T-helper 2 cell treated with Interferon-gamma antibody and Interleukin-4, amounts not matched to agents 100 ng/mL and 5 ng/mL, for 36 hours (primary cell): ENCODE data around the gene FIGN. TPM values are rescaled to one million over a fixed set of nuclear protein-coding genes. Genes with fewer than 3 reads are reported as not detected.

Experiments
- intact Hi-C: fragments of 100-400 bp; cut with micrococcal nuclease; formaldehyde crosslinking; loops from one replicate; pipeline ENCODE4 v1.15.1; 2023
- total RNA-seq: library from RNA; stranded (reverse); gene quantifications from 2 replicates; pipeline ENCODE4 v1.2.3, GENCODE V29; 2022

FIGN gene
- total RNA-seq, 1 donor from 2014 or later = not detected

GRCh38 chr2:163709270-163709669 lies 26.5 kb downstream of the FIGN start:
- intact Hi-C loops = no loop called here

GRCh38 chr2:163708265-163708664 lies 27.5 kb downstream of the FIGN start:
- intact Hi-C loops = no loop called here

- intact Hi-C loops = no loop called here
Observed at GRCh38 chr2:163703386-163703785, 32.4 kb downstream of the FIGN start.

- intact Hi-C loops = no loop called here
Observed at GRCh38 chr2:163701399-163702195, 34.2 kb downstream of the FIGN start.

GRCh38 chr2:163698857-163699256 lies 37.0 kb downstream of the FIGN start:
- intact Hi-C loops = no loop called here

- intact Hi-C loops = no loop called here
Observed at GRCh38 chr2:163697846-163698637, 37.8 kb downstream of the FIGN start.

GRCh38 chr2:163697429-163697828 lies 38.4 kb downstream of the FIGN start:
- intact Hi-C loops = no loop called here

- intact Hi-C loops = no loop called here
Observed at GRCh38 chr2:163693484-163693883, 42.3 kb downstream of the FIGN start.

GRCh38 chr2:163692611-163693482 lies 43.0 kb downstream of the FIGN start:
- intact Hi-C loops = no loop called here

GRCh38 chr2:163692081-163692480 lies 43.7 kb downstream of the FIGN start:
- intact Hi-C loops = no loop called here

GRCh38 chr2:163690896-163691295 lies 44.9 kb downstream of the FIGN start:
- intact Hi-C loops = no loop called here

GRCh38 chr2:163687217-163687616 lies 48.6 kb downstream of the FIGN start:
- intact Hi-C loops = no loop called here

- intact Hi-C loops = no loop called here
Observed at GRCh38 chr2:163686289-163686688, 49.5 kb downstream of the FIGN start.

GRCh38 chr2:163682695-163683094 lies 53.1 kb downstream of the FIGN start:
- intact Hi-C loops = no loop called here

- intact Hi-C loops = no loop called here
Observed at GRCh38 chr2:163681745-163682144, 54.1 kb downstream of the FIGN start.

GRCh38 chr2:163675388-163675787 lies 60.4 kb downstream of the FIGN start:
- intact Hi-C loops = no loop called here

- intact Hi-C loops = no loop called here
Observed at GRCh38 chr2:163673522-163673921, 62.3 kb downstream of the FIGN start.

- intact Hi-C loops = no loop called here
Observed at GRCh38 chr2:163670929-163671328, 64.9 kb downstream of the FIGN start.

GRCh38 chr2:163669506-163669905 lies 66.3 kb downstream of the FIGN start:
- intact Hi-C loops = no loop called here

- intact Hi-C loops = no loop called here
Observed at GRCh38 chr2:163667064-163667887, 68.5 kb downstream of the FIGN start.

- intact Hi-C loops = no loop called here
Observed at GRCh38 chr2:163665817-163666216, 70.0 kb downstream of the FIGN start.
